Stimulated activated CD4-positive, alpha-beta T cell treated with anti-CD3 and anti-CD28 coated beads, Interleukin-4, amount 100 ng/mL, for 4 hours (primary cell): ENCODE results near the gene DOC2A.
"Not testable (repeated sequence)": the region's sequence is repeated elsewhere in the genome, so short reads cannot be mapped to it uniquely, and the experiment has no call there.

Experiments
- DNase-seq, 2 experiments: peaks; one replicate each; pipeline ENCODE4 v3.0.0-alpha.2; 2020

The DOC2A gene

DNA sequence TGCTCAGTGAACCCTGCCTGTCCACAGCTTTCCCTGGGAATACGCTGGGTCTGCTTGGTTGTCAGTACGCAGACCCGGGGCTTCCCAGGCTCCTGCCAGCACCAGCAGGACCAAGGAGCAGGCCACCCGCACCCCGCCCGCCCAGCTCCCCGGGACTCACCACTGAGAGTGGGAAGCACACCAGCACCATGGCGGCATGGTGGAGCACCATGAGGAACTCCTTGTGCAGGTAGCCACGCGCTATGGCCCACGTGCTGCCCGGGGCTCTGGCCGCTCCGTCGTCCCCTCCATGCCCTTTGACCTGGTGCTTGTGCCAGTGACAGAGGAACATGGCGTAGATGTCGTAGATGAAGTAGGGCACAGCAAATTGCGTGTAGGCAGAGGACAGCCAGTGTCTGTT is 15.6 kb upstream of the DOC2A start:
- no peak for DNase-seq

DNA sequence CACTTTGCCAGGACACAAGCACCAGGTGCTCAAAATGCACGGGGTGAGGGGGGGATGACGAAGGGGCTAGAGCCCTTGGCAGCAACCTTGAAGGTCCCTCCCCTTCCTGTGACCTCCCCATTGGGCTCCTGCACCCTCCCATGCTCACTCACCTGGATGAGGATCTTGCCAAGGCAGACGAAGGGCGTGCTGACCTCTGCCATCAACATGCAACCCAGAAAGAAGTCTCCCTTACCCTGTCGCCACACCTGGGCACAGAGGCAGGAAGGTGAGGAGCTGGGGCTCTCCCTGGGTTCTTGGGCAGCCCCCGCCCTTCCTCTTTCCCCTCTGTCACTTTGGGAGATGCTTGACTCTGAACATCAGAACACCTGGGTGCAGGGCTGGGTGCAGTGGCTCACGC is 14.7 kb upstream of the DOC2A start:
- DNase-seq, result no peak

DNA sequence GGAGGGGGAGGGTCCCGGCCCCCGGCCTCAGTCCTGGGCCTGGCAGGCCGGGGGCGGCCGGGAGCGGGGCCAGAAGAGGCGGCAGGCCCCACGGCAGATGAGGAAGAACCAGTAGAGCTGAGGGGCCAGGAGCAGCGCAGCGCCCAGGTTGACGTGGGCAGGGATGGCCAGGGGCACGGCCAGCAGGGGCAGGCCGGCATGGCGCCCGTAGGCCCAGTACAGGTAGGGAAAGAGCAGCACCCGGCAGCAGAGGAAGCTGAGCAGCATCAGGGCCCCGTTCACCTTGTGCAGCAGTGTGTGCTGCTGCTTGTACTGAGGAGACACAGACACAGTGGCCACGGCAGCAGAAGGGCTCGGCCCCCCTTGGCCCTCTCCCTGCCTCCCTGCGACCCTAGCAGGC is 14.3 kb upstream of the DOC2A start:
- DNase-seq, result no peak

DNA sequence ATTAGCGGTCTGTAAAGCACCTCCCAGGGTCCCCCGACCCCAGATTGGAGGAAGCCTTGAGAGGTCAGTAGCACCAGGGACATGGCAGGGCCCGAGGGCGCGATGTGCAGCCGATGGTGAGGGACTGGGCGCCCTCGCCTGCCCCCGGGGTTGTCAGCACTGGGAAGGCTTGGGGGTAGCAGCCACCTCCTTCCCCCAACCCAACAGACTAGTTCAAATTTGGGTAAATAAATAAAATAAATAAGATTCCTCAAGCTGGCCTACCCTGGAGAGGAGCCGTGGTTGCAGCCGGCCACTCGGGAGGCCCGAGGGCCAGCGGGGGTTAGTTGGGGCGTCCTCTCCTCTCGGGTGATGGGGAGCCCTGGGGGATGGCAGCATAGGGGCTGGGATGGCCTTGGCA is 13.6 kb upstream of the DOC2A start:
- DNase-seq, result no peak

DNA sequence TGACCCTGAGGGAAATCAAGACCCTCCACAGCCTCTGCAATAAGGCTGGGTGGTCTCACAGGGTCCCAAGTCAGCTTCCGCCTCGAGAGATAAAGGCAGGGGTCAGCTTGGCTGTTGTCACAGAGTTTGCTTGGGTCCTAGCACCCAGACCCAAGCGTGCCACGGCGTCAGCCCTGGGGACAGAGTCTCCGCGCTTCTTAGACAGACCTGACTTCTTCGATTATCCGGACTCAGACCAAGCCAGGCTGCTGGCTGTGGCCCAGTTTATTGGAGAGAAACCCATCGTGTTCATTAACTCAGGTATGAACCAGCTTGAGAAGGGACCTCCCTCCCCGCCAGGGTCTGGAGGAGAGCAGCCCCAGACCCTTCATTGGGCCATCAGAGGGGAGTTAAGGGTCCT is 12.8 kb upstream of the DOC2A start:
- no peak for DNase-seq

DNA sequence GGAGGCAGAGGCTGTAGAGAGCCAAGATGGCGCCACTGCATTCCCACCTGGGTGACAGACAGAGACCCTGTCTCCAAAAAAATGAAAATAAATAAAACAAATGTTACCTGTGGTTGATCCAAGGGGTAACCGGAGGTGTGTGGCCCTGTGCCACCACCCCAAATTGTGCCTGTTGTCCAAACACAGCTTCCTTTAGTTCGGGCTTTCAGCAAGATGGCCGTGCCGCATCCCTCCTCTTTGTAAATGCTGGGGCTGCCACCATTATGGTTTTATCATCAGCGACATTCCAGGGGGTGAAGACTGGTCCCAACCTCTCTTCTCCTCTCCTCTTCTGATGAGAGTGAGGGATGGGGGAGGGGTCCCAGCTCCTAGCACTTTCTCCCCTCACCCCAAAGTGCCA is 12.1 kb upstream of the DOC2A start, which contains the start of gene C16orf92:
TSS of gene C16orf92 (plus strand) at position 312 of the 400 bp plus-strand sequence. CDS start 143 bp downstream, outside the sequence.
- no peak for DNase-seq

DNA sequence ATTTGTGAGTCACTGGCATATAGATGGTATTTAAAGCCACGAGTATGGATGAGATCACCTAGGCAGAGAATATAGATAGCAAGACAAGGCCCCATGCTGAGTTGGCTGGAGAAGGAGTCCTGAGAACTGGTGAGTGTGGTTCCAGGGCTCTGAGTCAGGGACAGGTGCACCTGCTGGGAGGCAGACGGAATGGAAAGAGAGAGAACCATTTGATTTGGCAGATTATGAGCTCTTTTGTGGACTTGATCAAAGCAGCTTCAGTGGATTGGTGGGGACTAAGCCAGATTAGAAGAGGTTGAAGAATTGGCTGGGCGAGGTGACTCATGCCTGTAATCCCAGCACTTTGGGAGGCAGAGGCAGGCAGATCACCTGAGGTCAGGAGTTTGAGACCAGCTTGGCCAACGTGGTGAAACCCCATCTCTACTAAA is 7.9 kb upstream of the DOC2A start:
- no peak for DNase-seq

DNA sequence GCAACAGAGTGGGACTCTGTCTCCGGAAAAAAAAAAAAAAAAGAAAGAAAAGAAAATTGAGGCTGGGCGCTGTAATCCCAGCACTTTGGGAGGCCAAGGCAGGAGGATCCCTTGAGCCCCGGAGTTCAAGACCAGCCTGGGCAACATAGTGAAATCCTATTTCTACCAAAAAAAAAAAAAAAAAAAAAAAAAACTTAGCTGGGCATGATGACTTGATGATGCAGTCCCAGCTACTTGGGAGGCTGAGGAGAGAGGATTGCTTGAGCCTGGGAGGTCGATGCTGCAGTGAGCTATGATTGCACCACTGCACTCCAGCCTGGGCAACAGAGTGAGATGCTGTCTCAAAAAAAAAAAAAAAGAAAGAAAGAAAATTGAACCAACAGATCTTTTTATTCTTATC is 7.1 kb upstream of the DOC2A start:
- DNase-seq, result not testable (repeated sequence)

DNA sequence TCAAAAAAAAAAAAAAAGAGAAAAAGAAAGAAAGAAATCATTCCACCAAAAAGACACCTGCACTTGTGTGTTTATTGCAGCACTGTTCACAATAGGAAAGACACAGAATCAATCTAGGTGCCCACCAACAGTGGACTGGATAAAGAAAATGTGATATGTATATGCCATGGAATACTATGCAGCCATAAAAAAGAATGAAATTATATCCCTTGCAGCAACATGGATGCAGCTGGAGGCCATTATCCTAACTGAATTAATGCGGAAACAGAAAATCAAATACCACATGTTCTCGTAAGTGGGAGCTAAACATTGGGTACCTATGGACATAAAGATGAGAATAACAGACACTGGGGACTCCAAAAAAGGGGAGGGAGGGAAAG is 6.4 kb upstream of the DOC2A start:
- no peak for DNase-seq

DNA sequence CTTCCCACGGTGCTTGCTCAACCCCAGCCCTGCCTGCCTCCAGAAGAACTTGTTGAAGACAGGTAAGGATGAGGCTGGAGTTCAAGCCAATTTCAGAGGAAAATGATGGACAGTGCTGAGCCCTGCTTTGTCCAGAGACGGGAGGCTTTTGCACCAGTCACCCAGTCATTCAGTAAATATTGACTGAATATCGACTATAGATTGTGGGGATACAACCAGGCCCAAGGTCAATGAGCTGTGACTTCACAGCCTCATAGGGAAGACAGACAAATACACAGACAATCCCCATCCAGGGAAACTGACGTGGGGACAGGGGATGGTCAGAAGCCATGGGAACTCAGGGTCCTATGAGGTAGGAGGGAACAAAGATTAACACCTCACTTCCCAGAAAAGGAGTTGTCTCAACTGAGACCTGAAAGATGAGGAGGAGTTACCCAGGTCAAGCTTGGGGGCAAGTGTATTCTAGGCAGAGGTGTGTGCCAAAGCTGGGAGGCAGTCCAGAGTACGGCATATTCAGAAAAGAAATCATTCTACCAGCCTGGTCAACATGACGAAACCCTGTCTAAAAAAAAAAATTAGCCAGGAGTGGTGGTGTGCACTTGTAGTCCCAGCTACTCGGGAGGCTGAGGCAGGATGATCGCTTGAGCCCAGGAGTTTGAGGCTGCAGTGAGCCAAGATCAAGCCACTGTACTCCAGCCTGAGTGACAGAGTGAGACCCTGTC is 5.9 kb upstream of the DOC2A start:
- DNase-seq, result no peak

DNA sequence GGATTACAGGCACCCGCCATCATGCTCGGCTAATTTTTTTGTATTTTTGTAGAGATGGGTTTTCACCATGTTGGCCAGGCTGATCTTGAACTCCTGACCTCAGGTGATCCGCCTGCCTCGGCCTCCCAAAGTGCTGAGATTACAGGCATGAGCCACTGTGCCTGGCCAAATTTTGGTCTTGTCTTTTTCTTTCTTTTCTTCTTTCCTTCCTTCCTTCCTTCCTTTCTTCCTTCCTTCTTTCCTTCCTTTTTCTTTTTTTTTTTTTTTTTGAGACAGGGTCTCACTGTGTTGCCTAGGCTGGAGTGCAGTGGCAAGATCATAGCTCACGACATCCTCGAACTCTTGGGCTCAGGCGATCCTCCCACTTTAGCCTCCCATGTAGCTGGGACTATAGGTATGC is 4.6 kb upstream of the DOC2A start:
- DNase-seq, result not testable (repeated sequence)

DNA sequence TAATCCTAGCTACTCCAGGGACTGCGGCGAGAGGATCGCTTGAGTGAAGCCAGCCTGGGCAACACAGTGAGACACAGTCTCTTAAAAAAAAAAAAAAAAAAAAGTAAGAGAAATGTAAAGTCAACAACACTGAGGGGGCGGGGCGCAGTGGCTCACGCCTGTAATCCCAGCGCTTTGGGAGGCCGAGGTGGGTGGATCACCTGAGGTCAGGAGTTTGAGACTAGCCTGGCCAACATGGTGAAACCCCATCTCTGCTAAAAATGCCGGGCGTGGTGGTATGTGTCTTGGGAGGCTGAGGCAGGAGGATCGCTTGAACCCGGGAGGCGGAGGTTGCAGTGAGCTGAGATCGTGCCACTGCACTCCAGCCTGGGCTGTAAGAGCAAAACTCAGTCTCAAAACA is 1.8 kb upstream of the DOC2A start:
- DNase-seq, result not testable (repeated sequence)

DNA sequence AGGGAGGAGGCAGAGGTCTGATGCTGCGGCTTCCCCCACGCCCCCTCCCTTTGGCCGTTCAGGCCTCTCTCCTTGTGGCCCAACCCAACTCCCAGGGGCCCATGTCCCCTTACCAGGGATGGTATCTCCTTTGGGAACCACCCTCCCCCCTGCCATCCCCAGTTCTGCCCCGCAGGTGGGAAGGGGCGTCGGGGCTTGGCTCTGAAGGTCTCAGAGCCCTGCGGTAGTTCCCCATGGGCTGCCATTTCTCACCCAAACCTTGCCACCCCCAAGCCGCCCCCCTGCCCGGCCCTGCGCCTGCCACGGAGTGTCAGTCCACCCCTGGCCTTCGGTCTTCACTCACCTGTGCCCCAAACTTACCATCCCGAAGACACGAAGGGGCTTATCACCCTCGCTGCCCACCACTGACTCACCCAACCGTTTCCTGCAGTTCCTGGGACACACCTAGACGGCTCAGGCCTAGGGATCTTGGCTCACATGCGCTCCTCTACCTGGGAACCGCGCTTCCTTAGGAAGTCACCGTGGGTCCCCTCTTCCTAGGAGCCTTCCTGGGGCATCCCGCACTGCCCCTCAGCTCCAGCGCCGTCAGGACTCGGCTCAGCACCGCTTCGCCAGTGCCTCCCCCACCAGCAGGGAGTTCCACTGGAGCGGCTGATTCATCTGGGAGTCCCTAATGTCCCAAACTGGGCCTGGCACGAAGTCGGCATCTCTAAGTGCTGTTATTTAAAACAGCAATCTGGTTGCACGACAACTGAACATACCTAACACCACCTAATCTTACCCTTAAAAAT is 1.1 kb upstream of the DOC2A start:
- DNase-seq, result no peak

DNA sequence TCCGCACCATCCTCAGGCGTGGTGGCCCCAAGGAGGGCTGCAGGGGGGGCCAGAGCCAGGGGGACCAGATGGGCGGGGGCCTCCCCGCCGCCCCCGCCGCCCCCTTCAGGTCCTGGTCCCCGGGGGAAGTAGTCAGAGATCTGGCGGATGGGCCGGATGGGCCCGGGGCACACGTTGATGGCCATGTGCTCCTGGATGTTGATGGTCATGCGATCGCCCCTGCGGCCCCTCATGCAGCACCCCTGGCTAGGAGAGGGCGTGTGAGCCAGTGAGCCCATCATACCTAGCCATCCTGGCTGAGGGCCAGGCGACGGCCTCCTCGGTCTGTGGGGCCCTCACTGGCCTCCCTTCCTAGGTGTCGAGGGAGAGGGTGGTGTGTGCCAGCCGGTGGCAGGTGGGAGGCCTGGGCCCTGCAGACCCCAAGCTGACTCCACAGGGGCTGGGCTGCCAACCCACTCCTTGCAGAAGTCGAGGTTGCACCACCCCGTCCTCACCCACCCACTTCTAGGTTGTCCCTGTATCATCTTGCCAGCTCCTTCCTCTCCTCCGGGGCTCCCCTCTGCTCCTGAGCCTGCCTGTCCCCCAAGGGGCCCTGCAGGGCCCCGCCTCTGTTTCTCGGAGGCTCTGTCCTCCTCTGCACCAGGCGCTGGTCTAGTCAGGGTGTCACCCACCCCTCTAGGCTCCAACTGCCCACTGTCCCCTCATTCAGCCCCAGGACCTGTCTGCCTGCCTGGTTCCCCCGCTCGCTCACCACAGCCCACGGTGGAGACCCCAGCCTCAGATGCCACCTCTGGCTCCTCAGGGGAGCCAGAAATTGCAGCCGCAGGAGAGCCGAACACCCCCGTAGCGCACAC is 610 bp downstream of the DOC2A start:
- DNase-seq, result no peak

DNA sequence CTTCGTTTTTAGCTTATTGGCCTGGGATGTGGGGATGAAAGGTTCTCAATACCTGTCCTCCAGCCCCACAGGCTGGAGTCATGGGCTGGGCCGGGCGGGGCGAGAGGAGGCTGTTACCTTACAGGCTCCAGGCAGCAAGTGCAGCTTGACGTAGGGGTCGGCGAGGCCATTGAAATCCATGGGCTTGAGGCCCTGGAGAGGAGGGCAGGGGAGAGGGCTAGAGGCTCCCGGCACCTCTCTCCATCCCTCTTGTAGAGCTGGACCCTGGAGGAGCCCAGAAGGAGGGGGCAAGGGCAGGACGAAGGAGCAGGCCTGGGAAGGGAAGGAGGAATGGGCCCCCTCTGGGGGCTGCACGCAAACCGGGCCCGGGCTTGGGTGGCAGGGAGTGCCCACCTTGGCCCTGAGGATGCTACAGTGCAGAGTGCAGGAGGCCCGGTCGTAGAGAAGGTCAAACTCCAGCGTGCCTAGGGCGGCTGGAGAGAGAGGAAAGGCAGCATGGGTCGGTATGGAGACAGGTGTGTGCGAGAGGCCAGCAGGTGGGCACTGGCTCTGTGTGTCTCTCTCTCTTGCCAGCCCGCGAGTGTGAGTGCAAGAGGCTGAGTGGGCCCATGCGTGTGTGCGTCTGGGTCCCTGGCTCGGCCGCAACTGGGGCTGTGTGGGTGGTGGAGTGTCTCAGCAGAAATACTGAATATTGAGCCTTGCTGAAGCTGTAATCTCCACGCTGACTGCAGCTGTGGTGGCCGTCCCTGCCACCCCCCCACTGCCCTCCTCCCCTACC is 1.6 kb downstream of the DOC2A start:
- no peak for DNase-seq

DNA sequence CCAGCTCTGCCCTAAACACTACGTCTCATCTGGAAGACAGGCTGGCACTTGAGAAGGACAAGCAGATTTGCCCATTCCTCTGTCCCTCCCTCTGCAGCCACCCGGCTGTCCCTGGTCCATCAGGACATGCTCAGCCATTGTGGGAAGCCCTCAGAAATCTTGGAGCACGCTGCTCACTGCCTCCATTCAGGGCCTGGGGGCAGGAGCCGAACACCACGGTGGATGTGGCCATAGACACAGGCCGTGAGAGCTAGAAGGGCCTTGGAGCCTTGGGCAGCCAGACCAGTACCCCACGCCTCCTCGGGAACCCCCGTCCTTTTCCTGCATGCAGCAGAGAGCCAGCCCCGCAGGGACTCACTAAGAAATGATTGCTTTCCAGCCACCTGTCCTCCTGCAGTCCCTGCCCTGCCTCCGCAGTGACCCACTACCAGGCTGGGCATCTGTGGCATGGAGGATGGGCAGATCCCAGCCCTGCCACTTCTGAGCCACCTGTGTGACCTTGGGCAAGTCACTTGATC is 3.4 kb downstream of the DOC2A start:
- DNase-seq, result no peak

DNA sequence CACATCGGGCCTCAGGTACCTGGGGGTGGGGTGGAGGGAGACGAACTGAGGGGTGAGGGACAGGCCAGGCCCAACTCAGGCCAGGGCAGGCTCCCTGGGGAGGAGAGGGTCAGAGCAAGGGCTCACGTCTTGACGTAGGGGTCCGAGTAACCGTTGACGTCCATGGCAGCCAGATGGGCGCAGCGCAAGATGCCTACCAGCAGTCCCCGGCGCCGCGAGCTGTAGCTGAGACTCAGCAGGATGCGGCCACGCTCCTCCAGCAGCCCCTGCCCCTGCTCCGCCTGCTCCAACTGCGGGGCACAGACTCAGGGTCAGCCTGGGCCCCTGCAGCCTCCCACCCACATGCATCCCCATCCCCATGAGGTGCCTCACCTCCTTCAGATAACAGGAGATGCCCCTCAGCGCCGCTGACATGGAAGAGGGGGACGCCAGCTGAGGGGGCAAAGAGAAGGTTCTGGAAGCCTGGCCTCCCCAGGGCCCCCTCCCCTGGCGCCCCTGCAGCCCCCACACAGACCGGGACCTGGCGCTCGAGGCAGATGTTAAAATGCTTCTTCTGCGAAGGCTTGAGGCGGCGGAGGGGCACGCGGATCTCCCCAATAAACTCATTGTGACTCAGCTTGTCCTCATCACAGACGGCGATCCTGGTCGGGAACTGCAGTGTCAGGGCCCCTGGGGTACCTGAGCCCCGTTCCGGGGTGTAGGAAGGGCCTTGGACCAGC is 4.0 kb downstream of the DOC2A start:
- DNase-seq, result no peak

DNA sequence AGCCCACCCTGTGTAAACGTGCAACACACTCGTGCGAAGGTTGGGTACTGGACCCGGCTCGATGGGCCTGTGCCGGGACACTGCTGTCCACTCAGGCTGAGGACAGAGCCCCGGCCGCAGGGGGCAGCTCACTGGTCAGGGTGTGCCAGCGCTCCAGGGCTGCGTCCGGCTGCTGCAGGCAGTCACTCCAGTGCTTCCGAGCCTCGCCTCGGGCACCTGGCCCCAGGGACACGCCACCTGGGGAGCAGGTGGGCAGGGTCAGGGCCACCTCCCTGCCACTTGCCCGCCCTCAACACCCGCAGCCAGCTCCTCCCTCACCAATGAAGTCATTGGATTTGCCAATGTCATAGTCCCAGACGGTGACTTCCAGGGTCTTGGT is 4.7 kb downstream of the DOC2A start:
- no peak for DNase-seq

DNA sequence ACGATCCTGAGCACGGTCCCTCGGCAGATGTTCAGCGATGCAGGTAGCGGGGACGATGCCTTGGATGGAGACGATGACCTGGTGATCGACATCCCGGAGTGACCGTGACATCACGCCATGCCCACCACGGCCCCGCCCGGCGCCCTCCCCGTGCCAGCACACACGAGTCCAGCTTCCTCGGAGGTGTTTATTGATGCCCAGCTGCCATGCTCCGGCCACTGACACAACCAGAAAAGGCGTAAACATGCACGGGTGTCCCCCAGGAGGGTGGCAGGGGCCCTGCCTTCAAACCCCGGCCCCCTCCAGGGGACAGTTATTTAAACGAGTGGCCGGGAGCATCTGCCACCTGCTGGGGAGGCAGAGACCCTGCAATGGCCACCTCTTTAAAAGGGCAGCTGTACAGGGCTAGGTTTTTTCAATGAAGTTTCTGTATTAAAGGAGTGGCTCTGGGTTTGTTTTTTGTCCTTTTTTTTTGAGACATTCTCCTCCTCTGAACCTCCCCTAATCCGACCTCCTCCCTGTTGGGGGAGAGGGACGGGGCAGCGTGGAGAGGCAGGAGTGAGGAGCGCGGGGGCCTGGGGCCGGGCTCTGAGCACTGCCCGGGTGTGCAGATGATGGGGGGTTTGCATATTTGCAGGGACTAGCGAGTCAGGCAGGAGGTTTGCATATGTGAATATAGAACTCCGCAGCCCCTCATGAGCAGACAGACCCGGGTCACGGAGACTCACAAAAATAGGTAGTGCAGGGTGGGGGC is 5.3 kb downstream of the DOC2A start:
- peak in 1 of 2 experiments; percentile 29 for DNase-seq

DNA sequence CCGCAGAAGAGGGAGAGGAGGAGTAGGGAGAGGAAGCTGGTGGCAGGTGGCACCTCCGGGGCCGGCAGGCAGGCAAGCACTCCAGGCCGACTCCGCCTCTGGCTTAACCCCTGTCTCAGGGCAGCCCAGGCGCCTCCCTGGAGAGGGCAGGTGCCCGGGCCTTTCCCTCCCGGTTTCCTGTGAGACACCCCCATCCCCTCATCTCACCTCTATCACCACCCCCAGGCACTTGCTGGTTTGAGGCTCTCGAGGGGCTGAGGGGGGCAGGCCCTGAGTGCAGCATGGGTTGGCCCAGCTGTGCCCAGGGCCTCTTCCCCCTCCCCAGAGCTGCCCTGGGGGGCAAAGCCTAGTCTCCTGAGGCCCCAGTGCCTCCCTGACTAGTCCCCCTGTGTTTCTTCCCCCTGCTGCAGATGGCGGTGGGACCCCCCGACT is 6.0 kb downstream of the DOC2A start:
- DNase-seq, result no peak

DNA sequence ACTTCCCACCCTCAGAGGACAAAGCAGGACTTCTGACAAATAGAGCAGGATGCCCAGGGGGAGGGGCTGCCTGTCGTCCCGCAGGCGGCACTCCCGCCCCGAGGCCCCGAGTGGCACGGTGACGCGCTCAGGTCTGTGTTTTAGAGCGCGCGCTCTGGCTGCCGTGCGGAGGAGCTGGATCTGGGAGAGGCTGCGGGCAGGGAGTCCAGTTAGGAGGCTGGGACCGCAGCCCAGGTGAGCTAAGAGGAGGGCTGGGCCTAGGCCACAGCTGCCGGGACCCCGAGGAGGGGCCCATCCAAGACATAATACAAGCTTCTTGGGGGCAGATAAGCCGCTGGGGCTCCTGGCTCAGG is 6.4 kb downstream of the DOC2A start:
- no peak for DNase-seq
